ENCODE data around the gene CHD5. TPM values are rescaled to one million over a fixed set of nuclear protein-coding genes. Genes with fewer than 3 reads are reported as not detected.

Gene CHD5
- polyA plus RNA-seq, 1 donor (not counting 4 experiments of a cell fraction or from before 2014, with no cell fraction given) = 0.07 TPM

DNA sequence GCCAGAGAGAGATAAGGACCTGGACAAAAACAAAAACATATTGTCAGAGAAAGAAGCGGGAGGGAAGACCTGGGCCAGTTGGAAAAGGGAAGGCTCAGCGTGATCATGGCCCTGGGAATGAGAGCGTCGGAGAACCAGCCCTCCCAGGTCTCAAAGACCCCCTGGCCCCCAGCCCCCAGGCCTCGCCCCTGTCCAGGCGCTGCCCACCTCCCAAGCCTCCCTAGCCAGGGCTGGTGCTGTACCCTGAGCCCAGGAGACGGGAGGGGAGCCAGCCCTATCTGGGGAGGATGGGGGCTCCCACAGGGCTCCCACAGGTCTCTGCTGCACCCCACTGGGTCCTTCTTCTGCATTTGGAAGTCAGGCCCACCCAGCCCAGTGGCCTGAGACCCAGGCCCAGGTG lies 15.1 kb downstream of the CHD5 start:
- H3K4me2 ChIP-seq (ENCODE audit: control insufficient read depth, extremely low read depth, insufficient read depth, low read depth, low read length) = no peak overlapping the region
- H3K4me1 ChIP-seq (ENCODE audit: control insufficient read depth, extremely low read depth, insufficient read depth, low read length) = no peaks in the 10 kb centered on the region
- dilution Hi-C loops (cut with MboI; ENCODE audit: extremely low pct_ligation_motif_present, low sequenced_read_pairs) = no loop called here
- no peaks in the 10 kb centered on the region for H3K9me3 ChIP-seq (ENCODE audit: control insufficient read depth, low read depth, low read length)
- no peaks in the 10 kb centered on the region for H3K79me2 ChIP-seq (ENCODE audit: control insufficient read depth, insufficient read depth, low read length)
- H3K9me1 ChIP-seq (ENCODE audit: control insufficient read depth, extremely low read depth, insufficient read depth, low read length) = no peaks in the 10 kb centered on the region
- FAIRE-seq (no peak), DNase-seq (ENCODE audit: low read depth, low spot score) (no peak)
- no peak overlapping the region for H2AFZ ChIP-seq (ENCODE audit: control insufficient read depth, low read length)
- H3K27ac ChIP-seq (ENCODE audit: control insufficient read depth, insufficient read depth, low read length) = no peak overlapping the region
- no peaks in the 10 kb centered on the region for H3K36me3 ChIP-seq (ENCODE audit: control insufficient read depth in 2 of 2, extremely low read depth in 1 of 2, insufficient read depth in 2 of 2, low read length in 2 of 2)
- no peak overlapping the region for H3K4me3 ChIP-seq (ENCODE audit: control insufficient read depth in 2 of 3, extremely low read depth in 1 of 3, insufficient read depth in 2 of 3, low read depth in 1 of 3, low read length in 3 of 3)
- TF ChIP-seq EZH2 (IDR thresholded peaks at IDR 0.05; ENCODE audit: low read length) (no peak), CTCF (optimal IDR thresholded peaks at IDR 0.05 in 1 of 3, IDR thresholded peaks at IDR 0.05 in 1 of 3, conservative IDR thresholded peaks at IDR 0.05 in 1 of 3; ENCODE audit: extremely low read depth in 1 of 3, insufficient read depth in 2 of 3, low read length in 3 of 3) (no peak)
- no peaks in the 10 kb centered on the region for H4K20me1 ChIP-seq (ENCODE audit: control insufficient read depth, extremely low read depth, insufficient read depth, low read length)
- no peak overlapping the region for H3K9ac ChIP-seq (ENCODE audit: control insufficient read depth, extremely low read depth, insufficient read depth, low read length)
- H3K27me3 ChIP-seq (ENCODE audit: control insufficient read depth, extremely low read depth, insufficient read depth, low read length) = peaks cover 36% of the 10 kb centered on the region

- Histone ChIP-seq H3K79me2 (ENCODE audit: control insufficient read depth, insufficient read depth, low read length) (no peaks in the 10 kb centered on the region), H2AFZ (ENCODE audit: control insufficient read depth, low read length) (no peak overlapping the region), H3K4me2 (ENCODE audit: control insufficient read depth, extremely low read depth, insufficient read depth, low read depth, low read length) (no peak overlapping the region), H3K9me1 (ENCODE audit: control insufficient read depth, extremely low read depth, insufficient read depth, low read length) (no peaks in the 10 kb centered on the region), H3K27ac (ENCODE audit: control insufficient read depth, insufficient read depth, low read length) (no peak overlapping the region), H3K36me3 (ENCODE audit: control insufficient read depth in 2 of 2, extremely low read depth in 1 of 2, insufficient read depth in 2 of 2, low read length in 2 of 2) (no peaks in the 10 kb centered on the region), H3K9ac (ENCODE audit: control insufficient read depth, extremely low read depth, insufficient read depth, low read length) (no peak overlapping the region), H3K27me3 (ENCODE audit: control insufficient read depth, extremely low read depth, insufficient read depth, low read length) (peaks cover 32% of the 10 kb centered on the region), H3K4me1 (ENCODE audit: control insufficient read depth, extremely low read depth, insufficient read depth, low read length) (no peaks in the 10 kb centered on the region), H4K20me1 (ENCODE audit: control insufficient read depth, extremely low read depth, insufficient read depth, low read length) (no peaks in the 10 kb centered on the region), H3K4me3 (ENCODE audit: control insufficient read depth in 2 of 3, extremely low read depth in 1 of 3, insufficient read depth in 2 of 3, low read depth in 1 of 3, low read length in 3 of 3) (no peak overlapping the region), H3K9me3 (ENCODE audit: control insufficient read depth, low read depth, low read length) (no peaks in the 10 kb centered on the region)
- DNase-seq (ENCODE audit: low read depth, low spot score) (no peak), FAIRE-seq (no peak)
- TF ChIP-seq EZH2 (IDR thresholded peaks at IDR 0.05; ENCODE audit: low read length) (no peak), CTCF (optimal IDR thresholded peaks at IDR 0.05 in 1 of 3, IDR thresholded peaks at IDR 0.05 in 1 of 3, conservative IDR thresholded peaks at IDR 0.05 in 1 of 3; ENCODE audit: extremely low read depth in 1 of 3, insufficient read depth in 2 of 3, low read length in 3 of 3) (no peak)
- dilution Hi-C loops (cut with MboI; ENCODE audit: extremely low pct_ligation_motif_present, low sequenced_read_pairs) = no loop called here
Measured at GRCh38 chr1:6163973-6164617, 16.0 kb downstream of the CHD5 start.

All from keratinocyte (primary cell).